ENCODE data around the gene ABCA2. TPM values are rescaled to one million over a fixed set of nuclear protein-coding genes. Genes with fewer than 3 reads are reported as not detected.

The ABCA2 gene
- polyA plus RNA-seq, 1 donor (not counting 4 experiments of a cell fraction or from before 2014, with no cell fraction given) = 1.3 TPM

GRCh38 chr9:137007108-137007815, 20.8 kb downstream of the ABCA2 start:
- FAIRE-seq = no peak
- Histone ChIP-seq H3K27ac (ENCODE audit: control insufficient read depth, insufficient read depth, low read length) (no peak overlapping the region), H3K4me3 (ENCODE audit: control insufficient read depth in 2 of 3, extremely low read depth in 1 of 3, insufficient read depth in 2 of 3, low read depth in 1 of 3, low read length in 3 of 3) (no peak overlapping the region), H2AFZ (ENCODE audit: control insufficient read depth, low read length) (no peak overlapping the region), H3K9me3 (ENCODE audit: control insufficient read depth, low read depth, low read length) (no peaks in the 10 kb centered on the region), H3K4me2 (ENCODE audit: control insufficient read depth, extremely low read depth, insufficient read depth, low read depth, low read length) (no peak overlapping the region), H4K20me1 (ENCODE audit: control insufficient read depth, extremely low read depth, insufficient read depth, low read length) (no peaks in the 10 kb centered on the region), H3K9me1 (ENCODE audit: control insufficient read depth, extremely low read depth, insufficient read depth, low read length) (no peaks in the 10 kb centered on the region), H3K36me3 (ENCODE audit: control insufficient read depth in 2 of 2, extremely low read depth in 1 of 2, insufficient read depth in 2 of 2, low read length in 2 of 2) (no peaks in the 10 kb centered on the region), H3K79me2 (ENCODE audit: control insufficient read depth, insufficient read depth, low read length) (no peaks in the 10 kb centered on the region), H3K9ac (ENCODE audit: control insufficient read depth, extremely low read depth, insufficient read depth, low read length) (no peak overlapping the region), H3K27me3 (ENCODE audit: control insufficient read depth, extremely low read depth, insufficient read depth, low read length) (no peaks in the 10 kb centered on the region), H3K4me1 (ENCODE audit: control insufficient read depth, extremely low read depth, insufficient read depth, low read length) (no peaks in the 10 kb centered on the region)
- TF ChIP-seq, protein P1, sequence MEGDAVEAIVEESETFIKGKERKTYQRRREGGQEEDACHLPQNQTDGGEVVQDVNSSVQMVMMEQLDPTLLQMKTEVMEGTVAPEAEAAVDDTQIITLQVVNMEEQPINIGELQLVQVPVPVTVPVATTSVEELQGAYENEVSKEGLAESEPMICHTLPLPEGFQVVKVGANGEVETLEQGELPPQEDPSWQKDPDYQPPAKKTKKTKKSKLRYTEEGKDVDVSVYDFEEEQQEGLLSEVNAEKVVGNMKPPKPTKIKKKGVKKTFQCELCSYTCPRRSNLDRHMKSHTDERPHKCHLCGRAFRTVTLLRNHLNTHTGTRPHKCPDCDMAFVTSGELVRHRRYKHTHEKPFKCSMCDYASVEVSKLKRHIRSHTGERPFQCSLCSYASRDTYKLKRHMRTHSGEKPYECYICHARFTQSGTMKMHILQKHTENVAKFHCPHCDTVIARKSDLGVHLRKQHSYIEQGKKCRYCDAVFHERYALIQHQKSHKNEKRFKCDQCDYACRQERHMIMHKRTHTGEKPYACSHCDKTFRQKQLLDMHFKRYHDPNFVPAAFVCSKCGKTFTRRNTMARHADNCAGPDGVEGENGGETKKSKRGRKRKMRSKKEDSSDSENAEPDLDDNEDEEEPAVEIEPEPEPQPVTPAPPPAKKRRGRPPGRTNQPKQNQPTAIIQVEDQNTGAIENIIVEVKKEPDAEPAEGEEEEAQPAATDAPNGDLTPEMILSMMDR (optimal IDR thresholded peaks at IDR 0.05 in 1 of 3, IDR thresholded peaks at IDR 0.05 in 1 of 3, conservative IDR thresholded peaks at IDR 0.05 in 1 of 3; ENCODE audit: extremely low read depth in 1 of 3, insufficient read depth in 2 of 3, low read length in 3 of 3) = no peak
- TF ChIP-seq EZH2 (IDR thresholded peaks at IDR 0.05; ENCODE audit: low read length) = no peak
- DNase-seq (ENCODE audit: low read depth, low spot score) = no peak
- dilution Hi-C loops (cut with MboI; ENCODE audit: extremely low pct_ligation_motif_present, low sequenced_read_pairs) = no loop called here

DNA sequence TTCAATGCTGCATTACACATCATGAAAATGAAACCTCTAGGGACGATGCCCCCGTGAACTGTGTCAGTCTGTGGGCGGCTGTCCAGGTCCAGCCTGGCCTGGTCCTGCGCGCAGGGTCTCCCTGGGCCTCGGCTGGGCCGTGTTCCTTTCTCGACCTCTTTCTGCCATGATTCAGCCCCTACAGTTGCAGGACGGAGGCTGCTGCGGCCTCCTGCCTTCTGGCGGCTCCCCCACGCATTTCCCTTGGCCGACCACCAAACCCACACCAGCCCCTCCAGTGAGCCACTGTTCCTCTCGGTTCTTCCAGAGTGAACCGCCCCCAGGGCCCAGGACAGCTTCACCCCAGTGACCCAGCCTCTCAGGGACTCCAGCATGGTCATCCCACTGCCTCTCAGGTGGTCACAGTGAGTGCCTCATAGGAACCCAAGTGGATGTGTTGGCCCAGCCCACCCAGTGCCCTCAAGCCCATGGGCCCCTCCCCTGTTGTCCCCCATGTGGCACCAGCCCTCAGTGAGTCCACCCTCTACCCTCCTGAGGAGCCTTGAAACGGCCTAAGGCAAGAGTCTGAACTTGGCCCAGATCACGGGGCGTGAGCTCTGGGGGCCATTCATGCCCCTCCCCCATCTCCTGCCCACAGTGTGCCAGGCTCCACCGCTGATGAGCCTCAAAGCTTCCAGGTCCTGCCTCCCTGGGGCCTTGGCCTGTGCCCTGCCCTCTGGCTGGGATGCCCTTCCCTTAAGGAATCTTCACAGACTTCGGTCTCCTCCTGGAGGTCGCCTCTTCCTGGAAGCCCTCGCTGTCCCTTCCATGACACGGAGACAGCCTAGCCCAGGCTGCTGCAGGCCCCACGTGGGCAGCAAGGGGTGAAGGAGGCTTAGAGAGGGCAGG, 21.7 kb downstream of the ABCA2 start:
- Histone ChIP-seq H2AFZ (ENCODE audit: control insufficient read depth, low read length) (no peak overlapping the region), H3K4me2 (ENCODE audit: control insufficient read depth, extremely low read depth, insufficient read depth, low read depth, low read length) (no peak overlapping the region), H3K36me3 (ENCODE audit: control insufficient read depth in 2 of 2, extremely low read depth in 1 of 2, insufficient read depth in 2 of 2, low read length in 2 of 2) (no peaks in the 10 kb centered on the region), H3K9me1 (ENCODE audit: control insufficient read depth, extremely low read depth, insufficient read depth, low read length) (no peaks in the 10 kb centered on the region), H3K27ac (ENCODE audit: control insufficient read depth, insufficient read depth, low read length) (no peak overlapping the region), H3K9ac (ENCODE audit: control insufficient read depth, extremely low read depth, insufficient read depth, low read length) (no peak overlapping the region), H4K20me1 (ENCODE audit: control insufficient read depth, extremely low read depth, insufficient read depth, low read length) (no peaks in the 10 kb centered on the region), H3K27me3 (ENCODE audit: control insufficient read depth, extremely low read depth, insufficient read depth, low read length) (no peaks in the 10 kb centered on the region), H3K79me2 (ENCODE audit: control insufficient read depth, insufficient read depth, low read length) (no peaks in the 10 kb centered on the region), H3K4me1 (ENCODE audit: control insufficient read depth, extremely low read depth, insufficient read depth, low read length) (no peaks in the 10 kb centered on the region), H3K4me3 (ENCODE audit: control insufficient read depth in 2 of 3, extremely low read depth in 1 of 3, insufficient read depth in 2 of 3, low read depth in 1 of 3, low read length in 3 of 3) (no peak overlapping the region), H3K9me3 (ENCODE audit: control insufficient read depth, low read depth, low read length) (no peaks in the 10 kb centered on the region)
- FAIRE-seq = no peak
- DNase-seq (ENCODE audit: low read depth, low spot score) = no peak
- dilution Hi-C loops (cut with MboI; ENCODE audit: extremely low pct_ligation_motif_present, low sequenced_read_pairs) = no loop called here
- TF ChIP-seq, protein P1 (optimal IDR thresholded peaks at IDR 0.05 in 1 of 3, IDR thresholded peaks at IDR 0.05 in 1 of 3, conservative IDR thresholded peaks at IDR 0.05 in 1 of 3; ENCODE audit: extremely low read depth in 1 of 3, insufficient read depth in 2 of 3, low read length in 3 of 3) = no peak
- no peak for TF ChIP-seq EZH2 (IDR thresholded peaks at IDR 0.05; ENCODE audit: low read length)

Data from keratinocyte (primary cell).